HG02763 (cell line): ENCODE results near the gene LRRTM2.

Experiments used
- ATAC-seq: cut with Tn5 transposase; IDR thresholded peaks from one replicate; pipeline ENCODE4 v1.9.1; 2021; ENCODE audit warnings: mild to moderate bottlenecking, moderate library complexity; ENCODE audit not compliant: unreplicated experiment

LRRTM2 gene

DNA sequence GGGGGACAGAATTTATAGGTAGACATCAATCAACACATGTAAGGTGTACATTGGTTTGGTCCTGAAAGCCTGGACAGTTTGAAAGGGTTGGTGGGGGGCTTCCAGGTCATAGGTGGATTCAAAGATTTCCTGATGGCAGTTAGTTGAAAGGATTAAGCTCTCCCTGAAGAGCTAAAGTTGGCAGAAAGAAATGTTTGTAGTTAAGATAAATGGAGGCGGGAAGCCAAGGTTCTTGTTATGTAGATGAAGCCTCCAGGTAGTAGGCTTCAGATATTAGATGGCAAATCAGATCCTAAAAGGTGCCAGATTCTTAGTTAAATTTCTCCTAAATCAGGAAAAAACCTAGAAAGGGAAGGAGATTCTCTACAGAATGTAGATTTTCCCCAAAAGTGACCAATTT, 9.0 kb upstream of the LRRTM2 start:
- ATAC-seq: no peak

DNA sequence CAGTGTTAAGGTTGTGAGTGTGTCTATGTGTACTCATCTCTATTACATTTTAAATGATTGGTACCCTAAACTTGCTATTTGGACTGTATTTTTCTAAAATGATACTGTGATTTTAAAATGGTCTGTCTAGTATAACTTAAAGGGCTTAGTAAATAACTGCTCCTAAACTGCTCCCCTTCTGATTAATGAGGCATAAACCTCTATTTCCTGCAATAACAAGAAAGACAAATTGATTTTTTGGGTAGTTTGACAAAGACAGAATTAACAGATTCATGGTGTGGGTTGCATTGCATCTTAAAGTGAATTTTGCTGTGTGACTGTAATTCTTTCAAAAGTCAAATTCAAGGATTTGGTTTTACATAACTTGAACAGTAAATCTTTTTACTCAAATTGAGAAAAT, 8.1 kb upstream of the LRRTM2 start:
- no peak for ATAC-seq

DNA sequence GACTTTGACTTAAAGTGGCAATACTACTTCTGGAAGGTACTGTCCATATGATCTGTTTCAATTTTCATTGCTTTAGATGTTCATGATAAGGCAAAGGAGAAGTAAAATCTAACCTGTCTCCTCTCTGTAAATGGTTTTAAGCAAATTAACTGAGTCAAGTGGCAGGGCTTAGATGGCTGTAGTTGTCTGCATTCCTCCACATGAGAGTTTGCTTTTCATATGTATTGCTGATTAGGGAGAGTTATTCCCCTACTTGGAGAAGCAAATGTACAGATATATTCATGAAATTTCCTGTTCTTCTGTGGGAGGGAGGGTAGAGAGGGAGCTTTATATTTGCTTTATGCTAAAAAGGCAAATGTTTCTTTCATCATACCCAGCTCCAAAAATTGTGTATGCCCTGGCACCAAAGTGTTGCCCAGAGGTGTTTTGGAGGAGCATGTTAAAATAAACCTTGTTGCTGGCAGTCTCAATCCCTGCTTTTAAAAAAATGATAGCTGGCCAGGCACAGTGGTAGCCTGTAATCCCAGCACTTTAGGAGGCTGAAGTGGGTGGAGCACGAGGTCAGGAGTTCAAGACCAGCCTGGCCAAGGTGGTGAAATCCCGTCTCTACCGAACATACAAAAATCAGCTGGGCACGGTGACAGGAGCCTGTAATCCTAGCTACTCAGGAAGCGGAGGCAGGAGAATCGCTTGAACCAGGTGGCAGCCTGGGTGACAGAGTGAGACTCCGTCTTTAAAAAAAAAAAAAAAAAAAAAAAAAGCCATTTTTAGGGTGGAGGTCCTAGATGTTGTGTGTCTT, 3.5 kb upstream of the LRRTM2 start:
- ATAC-seq: no peak

DNA sequence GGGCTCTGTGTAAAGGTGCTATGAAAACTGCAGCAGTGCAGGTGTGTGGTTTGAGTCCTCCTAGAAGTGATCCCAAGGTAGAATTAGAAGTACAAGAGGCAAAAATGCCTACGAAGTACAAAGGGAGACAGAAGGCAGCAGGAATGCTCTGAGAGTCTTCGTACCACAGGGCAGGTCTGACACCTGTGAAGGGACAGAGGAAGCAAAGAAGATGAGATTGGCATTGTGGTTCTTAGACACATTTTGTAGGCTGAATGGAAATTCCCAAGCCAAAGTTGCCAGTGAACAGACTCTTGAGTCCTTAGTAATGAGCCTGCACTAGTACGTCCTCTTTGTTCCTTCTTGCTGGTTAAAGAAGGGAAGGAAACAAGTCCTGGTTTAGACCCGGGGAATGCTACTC, 1.7 kb upstream of the LRRTM2 start:
- ATAC-seq: no peak

DNA sequence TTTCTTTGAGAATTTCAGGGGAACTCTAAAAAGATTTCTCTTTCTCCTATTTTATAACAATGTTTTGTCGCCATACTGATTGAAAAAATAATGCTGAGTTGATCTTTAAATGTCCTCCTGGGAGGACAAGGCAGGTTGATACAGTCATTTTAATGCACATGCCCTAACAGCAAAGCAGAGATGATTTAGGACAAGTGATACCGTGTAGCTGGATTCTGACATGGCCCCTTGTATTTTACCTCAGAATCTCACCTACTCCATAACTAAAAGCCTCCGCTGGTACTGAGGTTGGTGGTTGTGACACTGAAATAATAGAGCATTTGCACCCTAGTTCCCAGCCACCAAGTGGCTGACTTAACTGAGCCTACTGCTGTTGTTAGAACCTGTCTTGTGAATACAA, 811 bp upstream of the LRRTM2 start:
- ATAC-seq: no peak

DNA sequence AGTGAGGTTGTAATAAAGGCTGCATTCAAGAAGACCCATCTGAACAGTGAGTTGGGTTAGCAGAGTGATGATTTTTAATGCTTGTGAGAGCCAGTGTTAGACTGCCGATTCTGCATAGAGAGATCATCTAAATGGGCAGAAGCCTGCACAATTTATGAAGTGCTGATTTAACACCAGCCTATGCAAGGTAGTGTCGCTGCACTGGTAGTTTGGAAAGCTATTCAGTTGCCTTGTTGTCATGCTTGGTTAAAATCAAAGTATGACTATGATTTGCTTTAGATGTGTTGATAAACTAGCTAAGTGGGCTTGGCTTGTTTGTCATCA, 379 bp upstream of the LRRTM2 start:
- ATAC-seq: no peak

DNA sequence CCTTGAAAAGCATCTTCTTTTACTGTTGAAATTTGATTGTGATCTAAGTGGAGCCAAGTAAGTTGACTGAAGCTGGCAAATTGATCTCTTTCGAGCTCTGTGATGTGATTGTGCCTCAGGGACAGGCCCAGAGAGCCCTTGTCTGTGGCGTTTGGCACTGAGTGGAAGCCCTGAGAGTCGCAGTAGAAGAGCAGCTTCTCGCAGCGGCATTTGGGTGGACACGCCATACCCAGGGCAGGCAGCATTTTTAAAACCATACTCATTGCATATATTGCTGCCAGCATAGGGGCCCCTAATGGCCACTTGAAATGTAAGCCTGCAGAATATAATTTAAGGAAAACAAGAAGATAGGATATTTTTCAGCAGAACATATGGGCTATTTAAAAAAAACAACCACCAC, 894 bp downstream of the LRRTM2 start:
- ATAC-seq: no peak

DNA sequence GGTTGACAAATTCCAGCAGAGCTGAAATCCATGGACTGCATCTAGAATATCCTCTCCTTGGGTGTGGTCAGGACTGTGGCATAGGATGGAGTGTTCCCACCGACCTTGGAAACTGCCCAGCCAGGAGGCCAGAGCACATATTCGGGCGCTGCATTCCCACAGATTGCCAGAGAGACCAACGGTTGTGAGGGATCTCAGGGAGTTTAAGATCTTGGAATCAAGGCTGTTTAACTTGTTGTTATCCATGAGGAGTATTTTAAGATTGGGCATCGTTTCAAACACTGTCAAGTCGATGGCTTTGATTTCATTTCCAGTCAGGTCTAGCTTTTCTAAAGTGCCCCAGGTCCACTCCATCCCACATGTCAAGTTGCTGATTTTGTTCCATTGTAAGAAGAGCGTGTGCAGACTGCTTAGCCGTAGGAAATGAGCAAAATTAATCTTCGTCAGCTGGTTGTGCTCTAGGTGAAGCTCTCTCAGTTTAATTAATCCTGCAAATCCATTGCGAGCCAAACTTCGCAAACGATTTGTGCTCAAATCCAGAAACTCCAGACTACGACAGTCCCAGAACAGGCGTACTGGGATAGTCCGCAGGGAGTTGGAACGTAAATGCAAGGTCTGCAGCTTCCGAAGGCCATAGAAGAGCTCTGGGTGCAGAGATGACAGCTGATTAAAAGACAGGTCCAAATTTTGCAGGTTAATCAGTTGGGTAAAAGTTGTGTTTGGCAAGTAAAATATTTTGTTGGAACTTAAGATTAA, 1.5 kb downstream of the LRRTM2 start:
- ATAC-seq: no peak

DNA sequence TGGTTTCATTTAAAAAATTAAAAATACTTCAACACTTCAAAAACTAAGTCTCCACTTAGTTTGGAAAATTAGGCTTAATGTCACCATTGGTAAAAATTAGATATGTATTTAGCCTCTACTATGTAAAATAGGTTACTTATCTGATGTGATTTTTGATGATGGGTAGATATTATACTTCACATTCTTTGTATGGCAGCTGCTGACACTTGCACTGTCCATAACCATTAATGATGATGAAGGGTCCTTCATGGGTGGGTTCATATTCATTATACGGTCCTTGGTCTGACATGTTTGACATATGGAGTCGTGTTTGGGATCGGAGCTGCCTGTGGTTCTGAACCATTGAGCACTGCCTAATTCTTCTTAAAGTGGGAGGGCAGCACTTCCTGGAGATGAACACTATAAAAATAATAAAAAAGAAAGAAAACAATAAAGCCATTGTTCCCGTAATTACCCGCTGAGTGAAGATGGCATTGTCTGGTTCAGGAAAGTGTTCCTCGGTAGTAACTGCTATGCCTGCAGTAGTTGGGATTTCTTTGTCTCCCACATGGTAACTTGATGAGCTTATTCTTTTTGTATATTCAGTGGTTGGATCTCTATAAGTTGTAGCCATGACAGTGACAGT, 2.2 kb downstream of the LRRTM2 start:
- ATAC-seq: no peak

DNA sequence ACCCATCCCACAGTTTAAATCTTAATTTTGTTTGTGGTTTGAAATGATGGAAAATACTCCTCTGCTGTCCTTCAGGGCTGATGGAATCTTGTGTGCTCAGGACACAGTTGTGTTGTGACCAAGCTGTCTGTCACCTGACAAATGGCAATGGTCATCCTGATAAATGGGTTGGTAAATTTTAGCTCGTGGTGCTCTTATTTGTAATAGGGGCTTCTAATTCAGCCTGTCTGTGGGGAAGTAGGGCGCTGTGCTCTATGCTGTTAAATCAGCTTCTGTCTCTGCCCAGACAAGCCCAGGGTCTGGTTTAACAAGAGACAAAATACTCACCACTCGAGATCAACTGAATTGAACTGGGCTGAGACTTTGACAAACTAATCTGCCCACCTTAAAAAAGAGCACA, 4.5 kb downstream of the LRRTM2 start:
- ATAC-seq: no peak

DNA sequence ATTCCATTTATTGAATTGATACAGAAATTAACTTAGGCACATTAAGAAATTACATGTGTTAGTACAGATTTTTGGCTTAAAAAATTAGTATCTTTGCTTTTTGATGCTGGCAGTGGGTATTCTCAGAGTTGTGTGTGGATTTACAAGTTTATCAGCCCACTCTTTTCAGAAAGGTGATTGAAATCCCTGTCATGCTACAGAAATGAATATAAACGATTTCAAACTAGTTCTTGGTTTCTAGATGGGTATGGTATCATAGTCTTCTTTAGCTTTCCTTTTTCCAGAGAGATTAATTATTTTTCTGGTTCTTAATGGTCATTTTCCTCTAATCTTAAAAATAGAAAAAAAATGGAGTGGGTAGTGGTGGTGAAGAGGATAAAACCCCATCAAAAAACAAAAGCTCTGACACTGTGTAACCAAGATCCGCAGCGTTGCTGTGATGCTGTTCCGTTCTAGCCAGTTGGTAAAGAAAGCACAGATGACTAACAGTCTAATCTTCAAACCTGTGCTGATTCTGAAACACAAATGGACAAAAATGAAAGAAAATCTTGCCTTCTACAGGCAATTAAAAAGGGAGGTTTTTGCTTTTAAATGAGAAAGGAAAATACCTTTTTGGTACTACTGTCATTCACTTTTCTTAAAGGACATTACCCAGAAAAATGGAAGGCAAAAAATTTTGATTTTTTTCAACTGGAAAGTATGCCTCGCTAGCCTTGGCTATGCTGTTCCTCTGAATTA, 5.2 kb downstream of the LRRTM2 start:
- ATAC-seq: no peak

DNA sequence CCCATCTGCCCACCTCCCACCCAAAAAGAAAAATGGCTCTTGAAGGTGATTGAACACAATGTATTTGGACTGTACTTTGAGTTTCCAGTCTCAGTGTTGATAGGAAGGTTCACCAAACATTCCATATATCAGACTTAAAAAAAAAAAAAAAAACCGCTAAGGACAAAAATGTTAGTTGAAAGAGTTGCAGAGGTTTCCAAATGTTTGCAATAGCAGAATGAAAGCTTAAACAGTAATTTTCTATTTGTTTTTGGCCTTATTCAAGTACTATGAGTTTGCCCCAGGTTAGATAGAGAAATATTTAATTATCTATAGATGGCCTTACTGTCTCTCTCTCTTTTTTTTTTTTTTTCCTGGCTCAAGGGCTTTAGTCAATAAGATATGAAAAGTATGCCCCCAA, 6.1 kb downstream of the LRRTM2 start:
- ATAC-seq: no peak

DNA sequence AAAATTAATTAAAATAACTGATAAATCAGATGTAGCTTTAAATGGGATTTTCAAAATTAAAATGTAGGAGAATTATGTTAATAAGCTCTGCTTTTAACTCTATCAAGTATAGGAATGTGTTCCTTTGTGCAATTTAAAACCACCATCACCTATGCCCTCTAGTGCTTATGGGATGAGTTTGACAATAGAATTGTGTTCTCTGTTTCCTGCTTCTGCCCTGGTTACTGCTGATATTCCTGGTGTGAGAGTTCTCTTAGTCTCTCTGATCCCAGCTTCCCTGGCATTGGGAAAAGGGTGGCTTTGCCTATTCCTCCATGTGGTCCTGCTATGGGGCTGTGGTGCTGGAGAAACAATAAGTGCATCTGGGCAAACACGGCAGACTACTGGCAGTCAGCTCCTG, 8.1 kb downstream of the LRRTM2 start:
- no peak for ATAC-seq

DNA sequence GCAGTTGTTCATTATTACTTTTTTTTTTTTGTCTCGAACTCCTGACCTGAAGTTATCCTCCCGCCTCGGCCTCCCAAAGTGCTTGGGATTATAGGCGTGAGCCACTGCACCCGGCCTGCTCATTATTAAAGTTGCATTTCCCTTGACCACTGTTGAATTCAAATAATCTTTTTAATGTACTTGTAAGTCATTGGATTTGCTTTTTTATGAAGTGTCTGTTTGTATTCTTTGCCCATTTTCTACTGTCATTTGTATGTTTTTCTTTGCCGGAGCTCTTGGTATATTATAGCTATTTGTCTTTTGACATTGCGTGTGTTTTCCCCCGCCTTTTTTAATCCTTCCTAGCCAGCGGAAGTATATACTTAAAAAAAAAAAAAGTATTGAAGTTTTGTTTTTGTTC, 22.0 kb downstream of the LRRTM2 start:
- no peak for ATAC-seq

DNA sequence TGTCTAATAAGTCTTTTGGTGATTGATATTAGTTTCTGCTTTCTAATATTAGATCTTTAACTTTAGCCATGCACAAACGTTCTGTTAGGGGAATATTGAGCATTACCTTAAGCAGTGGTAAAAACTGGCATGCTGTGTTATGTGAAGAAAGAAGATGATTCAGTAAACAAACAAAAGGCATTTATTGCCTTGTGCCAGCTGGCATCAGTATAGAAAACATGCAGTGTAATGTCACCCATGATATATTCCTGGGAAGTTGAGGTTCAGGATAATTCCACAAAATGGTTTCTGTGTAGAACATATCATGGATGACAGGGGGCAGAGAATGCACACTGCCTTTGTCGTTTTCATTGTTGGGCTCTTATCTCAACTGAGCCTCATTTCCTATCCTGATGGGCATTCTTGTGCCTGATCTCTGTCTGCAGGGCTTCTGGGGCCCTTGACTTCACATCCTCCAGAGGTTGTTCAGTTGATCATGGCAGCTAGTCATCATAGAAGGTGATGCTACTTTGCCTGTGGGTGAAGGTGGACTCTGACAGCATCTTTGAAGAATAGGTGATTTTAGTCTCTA, 24.2 kb downstream of the LRRTM2 start:
- no peak for ATAC-seq

DNA sequence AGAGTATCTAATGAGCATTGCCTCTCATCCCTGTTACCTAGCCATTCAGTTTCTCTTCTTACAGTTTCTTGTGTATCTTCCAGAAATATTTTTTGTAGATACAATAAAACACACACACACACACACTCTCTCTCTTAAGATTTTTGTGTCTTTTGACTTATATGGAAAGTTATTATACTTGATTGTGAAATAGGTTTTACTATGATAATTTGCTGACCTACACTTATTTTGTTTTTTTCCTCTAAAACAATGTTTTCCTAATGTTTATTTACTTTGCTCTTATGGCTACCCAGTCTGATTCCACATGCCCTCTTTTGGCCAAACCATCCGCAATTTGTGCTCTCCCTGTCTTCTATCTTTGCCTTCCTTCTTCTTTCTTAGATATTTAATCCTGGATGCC, 25.3 kb downstream of the LRRTM2 start:
- ATAC-seq: no peak

DNA sequence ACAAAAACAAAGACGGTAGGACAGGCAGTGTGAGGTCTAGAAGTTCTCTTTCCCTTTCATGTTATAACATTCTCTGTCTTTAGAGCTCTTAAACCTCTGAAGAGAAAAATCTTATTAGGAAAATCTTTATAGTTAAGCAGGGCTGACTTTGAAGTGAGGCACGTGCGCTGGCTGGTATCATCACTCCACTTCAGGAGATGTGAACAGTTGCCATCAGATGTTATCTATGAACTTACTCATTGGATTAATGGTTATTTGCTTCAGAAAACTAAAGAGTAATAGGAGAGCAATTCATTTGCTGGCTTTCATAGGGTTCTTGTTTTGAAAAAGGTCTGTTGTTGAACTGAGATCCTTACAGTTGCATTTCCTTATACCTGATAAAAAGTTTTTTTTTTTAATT, 25.7 kb downstream of the LRRTM2 start:
- ATAC-seq: no peak

DNA sequence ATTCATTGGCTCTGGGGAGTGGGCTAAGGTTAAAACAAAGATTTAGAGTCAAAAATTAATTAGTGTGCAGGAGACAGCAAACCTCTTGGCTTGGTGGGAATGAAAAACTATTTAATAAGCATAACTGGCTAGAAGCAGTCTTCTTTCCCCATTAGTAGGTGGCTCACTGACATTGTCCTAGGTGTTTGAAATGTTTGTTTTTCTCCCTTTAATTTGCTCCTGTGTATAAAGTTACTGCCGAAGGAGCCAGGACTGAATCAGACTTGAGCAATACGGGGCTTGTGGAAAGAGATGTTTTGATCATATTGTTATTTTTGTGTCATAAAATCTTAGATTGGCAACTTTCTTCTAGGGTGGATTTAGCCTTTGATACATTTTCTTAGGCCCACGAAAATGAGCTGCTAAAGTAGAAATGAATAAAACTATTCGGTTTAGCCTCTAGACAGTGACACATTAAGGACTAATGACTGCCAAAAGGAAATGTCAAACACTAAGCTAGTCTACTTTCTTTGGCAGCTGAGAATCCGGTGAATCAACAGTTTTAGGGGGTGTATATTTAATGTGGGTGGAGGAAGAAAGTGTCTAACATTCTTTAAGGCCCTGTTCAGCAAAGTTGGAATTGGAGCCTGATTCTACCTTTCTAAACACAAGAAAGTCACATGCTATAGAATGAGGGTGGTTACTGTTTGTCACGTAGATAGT, 30.2 kb downstream of the LRRTM2 start:
- no peak for ATAC-seq

DNA sequence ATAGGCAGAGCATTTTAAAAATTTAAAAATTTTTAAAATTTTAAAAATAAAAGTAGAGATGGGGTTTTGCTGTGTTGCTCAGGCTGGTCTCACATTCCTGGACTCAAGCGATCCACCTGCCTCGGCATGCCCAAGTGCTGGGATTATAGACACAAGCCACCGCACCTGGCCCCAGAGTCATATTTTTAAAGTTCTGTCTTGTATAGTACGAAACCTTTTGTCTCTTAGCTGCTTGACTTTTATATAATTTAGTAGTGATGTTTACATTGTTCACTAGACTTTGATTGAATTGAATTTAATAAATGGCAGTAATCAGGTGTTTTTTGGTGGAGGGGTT, 31.0 kb downstream of the LRRTM2 start:
- ATAC-seq: no peak

DNA sequence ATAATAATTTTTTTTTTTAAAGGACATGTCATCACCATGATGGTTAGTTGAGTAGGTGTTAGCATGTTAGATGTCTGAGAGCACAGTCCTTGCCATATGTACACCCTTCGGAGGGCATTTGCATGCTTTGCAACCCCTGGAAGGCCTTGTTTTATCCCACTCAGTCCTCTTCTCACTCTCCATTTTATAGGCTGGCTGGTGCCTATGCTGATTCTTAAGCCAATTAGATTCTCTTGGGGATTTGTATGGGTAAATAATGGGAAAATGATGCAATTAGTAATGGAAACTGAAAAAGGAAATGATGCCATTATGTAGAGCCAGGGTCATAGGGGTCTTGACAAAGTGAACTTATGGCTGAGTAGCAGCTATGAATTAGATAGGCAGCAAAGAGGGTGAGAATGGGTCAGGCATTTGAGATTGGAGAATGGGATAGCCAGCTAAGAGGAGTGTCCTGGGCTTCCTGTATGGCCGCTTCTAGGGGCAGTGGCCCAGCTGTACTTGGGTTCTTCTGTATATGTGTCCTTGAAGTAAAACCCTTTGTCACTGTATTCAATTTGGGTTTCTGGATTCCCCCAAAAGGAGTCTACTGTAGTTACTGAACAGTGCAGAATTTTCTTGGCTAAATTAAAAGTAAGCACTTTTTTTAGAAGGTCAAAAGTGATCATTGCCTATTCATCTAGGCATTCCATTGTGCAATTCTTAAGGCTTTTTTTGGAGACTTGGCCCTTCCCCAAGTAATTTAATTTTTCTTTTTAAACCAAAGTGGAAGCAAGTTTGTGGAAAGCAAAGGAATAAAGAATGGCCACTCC, 31.6 kb downstream of the LRRTM2 start:
- ATAC-seq: no peak
